HG03439 (cell line): ENCODE measurements around the gene SHBG.
"Not testable (repeated sequence)": the region's sequence is repeated elsewhere in the genome, so short reads cannot be mapped to it uniquely, and the experiment has no call there.

Source experiments
- ATAC-seq: cut with Tn5 transposase; IDR thresholded peaks from one replicate; pipeline ENCODE4 v1.9.1; 2021; ENCODE audit warnings: mild to moderate bottlenecking, moderate library complexity; ENCODE audit not compliant: unreplicated experiment

Gene SHBG

DNA sequence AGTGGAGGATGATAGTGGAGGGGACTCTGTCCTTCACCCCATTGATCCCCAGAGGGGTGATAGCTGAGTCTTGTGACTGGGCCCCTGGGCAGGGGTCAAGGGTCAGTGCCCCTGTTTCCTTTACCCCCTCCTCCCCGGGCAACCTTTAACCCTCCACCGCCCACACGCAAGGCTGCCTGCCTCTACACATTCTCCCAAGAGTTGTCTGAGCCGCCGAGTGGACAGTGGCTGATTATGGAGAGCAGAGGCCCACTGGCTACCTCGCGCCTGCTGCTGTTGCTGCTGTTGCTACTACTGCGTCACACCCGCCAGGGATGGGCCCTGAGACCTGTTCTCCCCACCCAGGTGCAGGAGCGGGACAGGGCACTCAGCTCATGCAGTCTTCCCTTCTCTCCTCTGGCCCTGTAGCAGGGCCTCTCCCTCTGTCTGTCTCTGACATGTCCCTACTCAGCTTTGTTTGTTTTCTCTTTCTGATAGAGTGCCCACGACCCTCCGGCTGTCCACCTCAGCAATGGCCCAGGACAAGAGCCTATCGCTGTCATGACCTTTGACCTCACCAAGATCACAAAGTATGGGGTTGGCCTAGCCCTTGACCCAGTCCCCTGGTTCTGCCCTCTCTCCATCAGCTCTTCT is at the start of gene SHBG:
SHBG (plus strand) TSS at position 197 of the 633 bp plus-strand sequence; CDS start at position 235, 38 bp downstream.
- no peak for ATAC-seq

DNA sequence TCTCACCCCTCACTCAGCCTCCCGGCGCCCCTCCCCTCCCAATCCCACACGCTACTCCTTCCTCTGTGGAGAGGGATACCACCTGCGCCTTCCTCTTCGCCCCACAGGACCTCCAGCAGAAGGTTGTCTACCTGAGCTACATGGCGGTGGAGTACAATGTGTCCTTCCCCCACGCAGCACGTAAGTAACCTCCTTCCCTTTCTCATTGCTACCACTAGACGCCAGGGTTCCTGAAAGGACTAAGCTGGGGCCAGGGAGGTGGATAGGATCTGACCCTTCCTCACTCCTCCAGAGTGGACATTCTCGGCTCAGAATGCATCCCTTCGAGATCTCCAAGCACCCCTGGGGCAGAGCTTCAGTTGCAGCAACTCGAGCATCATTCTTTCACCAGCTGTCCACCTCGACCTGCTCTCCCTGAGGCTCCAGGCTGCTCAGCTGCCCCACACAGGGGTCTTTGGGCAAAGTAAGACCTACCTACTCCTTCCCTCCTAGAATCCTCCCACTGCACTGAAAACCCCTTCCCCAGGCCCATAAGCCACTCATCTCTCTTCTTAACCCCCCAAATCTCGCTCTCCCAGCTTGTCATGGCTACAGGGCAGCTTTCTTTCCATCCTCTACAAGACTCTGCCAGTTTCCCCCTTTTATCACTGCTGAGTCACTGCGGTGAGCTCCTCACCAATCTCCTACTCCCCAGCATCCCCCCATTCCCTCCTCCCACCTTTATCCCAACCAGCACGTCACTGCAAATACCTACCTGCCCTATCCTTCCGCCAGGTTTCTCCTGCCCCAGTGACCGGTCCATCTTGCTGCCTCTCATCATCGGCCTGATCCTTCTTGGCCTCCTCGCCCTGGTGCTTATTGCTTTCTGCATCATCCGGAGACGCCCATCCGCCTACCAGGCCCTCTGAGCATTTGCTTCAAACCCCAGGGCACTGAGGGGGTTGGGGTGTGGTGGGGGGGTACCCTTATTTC is 49.0 kb upstream of the SHBG start:
- ATAC-seq = no peak

DNA sequence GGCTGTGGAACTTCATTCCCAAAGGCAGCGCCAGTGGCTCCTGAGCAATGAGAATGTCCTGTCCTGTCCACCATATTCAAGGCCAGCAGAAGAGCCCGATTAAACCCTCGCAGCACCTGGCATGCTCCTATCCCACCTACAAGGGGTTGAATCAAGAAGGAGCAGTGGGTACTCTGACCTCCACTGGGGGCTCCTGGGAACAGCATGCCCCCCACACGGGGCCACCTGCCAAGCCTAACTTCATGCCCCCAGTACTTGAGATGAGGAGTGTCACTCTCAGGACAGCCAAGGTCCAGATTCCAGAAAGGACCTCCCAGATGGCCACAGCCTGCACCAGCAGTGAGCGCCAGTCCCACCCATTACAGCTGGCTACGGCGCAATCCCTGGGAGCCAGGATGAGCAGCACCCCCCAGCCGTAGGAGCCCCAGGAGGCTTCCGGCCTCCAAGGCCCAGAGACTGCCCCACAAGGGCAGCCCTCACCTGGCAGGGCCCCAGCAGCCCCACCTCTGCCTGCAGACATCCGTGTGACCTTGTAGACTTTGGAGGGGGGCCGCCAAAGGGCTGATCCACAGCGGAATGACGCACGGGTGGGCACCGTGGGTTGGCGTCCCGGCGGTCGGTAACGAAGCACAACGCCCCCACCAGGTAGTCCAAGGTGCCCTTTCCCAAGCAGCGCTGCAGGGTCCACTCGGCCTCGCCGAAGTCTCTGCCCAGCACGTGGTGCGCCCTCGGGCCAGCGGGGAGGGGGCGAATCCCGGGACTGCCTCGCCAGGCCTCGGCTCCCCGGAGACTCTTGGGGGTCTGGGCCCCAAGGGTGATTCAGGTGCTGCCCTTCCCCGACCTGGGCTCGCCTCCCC is 47.3 kb upstream of the SHBG start:
- ATAC-seq = no peak

- ATAC-seq = peak; percentile 67
Observed at GRCh38 chr17:7583253-7584109, 46.5 kb upstream of the SHBG start, which contains the start of gene MPDU1. Gene MPDU1, plus strand, starts transcription at chr17:7583852. Its CDS starts 11 bp downstream, at chr17:7583863.

DNA sequence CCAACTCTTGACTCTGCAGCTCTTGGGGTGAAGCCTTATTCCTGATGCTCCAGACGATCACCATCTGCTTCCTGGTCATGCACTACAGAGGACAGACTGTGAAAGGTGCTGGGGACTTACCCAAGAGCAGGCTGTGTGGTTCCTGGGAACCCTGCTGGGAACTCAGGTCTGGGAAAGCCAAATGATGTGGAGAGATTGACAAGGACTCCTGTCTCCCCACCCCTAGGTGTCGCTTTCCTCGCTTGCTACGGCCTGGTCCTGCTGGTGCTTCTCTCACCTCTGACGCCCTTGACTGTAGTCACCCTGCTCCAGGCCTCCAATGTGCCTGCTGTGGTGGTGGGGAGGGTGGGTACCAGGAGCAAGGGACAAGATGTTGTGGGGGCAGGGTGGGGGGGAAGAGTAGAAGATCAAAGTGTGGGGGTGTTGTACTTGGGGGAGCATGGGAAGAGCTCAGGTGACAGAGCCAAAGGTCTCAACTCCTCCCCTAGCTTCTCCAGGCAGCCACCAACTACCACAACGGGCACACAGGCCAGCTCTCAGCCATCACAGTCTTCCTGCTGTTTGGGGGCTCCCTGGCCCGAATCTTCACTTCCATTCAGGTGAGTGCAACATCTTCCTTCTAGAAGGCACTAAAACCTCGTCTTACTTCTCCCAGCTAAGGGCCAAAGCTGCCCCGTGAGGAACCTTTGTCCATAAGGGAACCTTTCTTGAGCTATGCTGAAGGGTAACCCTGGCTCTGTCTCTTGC is 43.1 kb upstream of the SHBG start:
- no peak for ATAC-seq

- ATAC-seq = no peak
Observed at GRCh38 chr17:7587420-7588151, 42.3 kb upstream of the SHBG start.

GRCh38 chr17:7588553-7589203 is 41.3 kb upstream of the SHBG start:
- ATAC-seq = no peak

DNA sequence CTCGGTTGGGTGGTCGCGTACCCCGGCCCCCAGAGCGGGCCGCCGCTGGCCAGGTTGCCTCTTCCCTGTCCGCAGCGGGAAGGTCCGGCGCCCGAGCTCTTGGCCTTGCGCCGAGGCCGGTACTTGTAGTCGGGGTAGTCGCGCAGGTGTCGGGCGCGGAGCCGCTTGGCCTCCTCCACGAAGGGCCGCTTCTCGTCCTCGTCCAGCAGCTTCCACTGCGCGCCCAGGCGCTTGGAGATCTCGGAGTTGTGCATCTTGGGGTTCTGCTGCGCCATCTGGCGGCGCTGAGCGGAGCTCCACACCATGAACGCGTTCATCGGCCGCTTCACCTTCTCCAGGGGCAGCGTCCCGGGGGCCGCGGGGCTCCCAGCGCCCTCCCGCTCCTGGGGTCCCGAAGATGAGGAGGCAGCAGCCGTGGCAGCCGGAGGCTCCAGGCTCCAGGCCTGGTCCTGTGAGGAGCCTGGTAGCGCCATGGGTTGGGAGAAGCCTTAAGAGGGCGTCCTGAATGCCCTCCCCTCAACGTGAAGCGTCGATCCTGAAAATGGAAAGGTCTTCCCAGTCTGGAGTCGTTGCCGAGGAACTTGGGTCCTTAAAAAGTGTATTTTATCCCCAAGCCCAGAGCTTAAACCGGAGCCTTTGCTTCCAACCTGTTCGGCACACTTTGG is 40.6 kb upstream of the SHBG start:
- no peak for ATAC-seq

DNA sequence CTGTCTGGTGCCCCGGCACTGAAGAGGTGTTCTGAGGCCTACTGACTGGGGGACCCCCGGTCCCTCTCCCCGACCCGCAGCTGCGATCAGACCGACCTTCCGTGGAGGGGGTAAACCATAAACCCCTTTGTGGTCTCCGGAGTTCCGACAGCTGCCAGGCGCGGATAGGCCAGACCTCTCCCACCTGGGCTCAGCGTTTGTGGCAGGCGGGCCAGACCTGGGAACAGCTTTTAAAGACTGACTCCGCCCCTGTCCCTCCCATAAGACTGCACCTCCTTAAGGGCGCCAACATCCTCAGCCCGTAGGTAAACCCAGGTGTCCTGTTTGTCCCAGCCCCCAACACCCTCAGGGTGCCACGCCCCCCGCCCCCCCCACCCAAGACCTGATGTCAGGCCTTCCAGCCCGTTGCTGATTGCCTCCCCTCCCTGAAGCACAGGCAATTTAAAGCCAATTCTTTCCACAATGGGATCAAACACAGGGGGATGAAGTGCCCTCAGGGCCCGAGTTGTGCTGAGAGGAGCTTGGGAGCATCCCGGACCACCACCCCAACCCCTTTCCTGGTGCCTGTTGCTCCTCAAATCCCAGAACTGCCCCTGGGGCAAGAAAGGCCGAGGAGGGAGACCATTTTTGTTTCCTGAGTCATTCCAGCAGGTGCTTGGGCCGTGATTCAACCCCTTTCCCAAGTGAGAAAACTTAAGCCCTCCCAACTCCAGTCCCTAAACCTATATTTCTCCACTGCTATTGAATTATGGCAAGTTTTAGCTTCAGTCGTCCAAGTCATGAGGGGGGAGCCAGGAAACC is 39.8 kb upstream of the SHBG start, which contains the start of gene SOX15:
SOX15 (minus strand) TSS at position 204 of the 801 bp plus-strand sequence. CDS start 418 bp downstream, outside the sequence.
- ATAC-seq = no peak

GRCh38 chr17:7590743-7591142 is 39.2 kb upstream of the SHBG start:
- no peak for ATAC-seq

GRCh38 chr17:7591596-7591995 is 38.3 kb upstream of the SHBG start:
- ATAC-seq = no peak

DNA sequence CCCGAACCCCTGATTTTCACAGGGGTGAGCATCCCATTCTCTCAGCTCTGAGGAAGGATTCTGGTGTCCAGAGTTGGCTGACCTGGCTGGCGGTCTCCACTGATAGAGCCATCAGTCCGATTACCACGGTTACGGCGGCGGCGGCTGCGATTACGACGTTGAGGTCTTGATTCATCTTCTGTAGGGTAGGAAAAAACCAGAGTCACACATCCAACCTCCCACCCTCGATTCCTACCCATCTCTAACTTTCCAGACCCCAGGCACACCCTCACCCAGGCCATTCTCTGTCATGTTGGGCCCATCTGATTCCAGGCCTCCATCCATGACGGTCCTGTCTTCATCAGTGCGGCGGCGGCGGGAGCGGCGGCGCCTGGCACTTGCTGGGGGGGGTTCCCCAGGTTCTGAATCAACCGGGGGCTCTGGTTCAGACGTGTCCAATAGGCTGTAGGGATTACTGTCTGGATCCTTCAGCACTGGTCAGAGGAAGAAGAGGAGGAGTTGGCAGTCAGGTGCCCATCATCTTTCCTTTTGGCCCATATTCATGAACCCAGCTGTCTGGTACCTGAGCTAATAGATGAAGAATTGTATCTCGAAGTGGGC is 37.4 kb upstream of the SHBG start:
- no peak for ATAC-seq

- no peak for ATAC-seq
Observed at GRCh38 chr17:7593296-7593695, 36.6 kb upstream of the SHBG start.

GRCh38 chr17:7597561-7597960 is 32.4 kb upstream of the SHBG start:
- not testable (repeated sequence) for ATAC-seq

- ATAC-seq = no peak
Observed at GRCh38 chr17:7606280-7606679, 23.7 kb upstream of the SHBG start.

- ATAC-seq = no peak
Observed at GRCh38 chr17:7610641-7611040, 19.3 kb upstream of the SHBG start.
